HepG2 (cell line): ENCODE measurements around the gene INPP5E. TPM values are rescaled to one million over a fixed set of nuclear protein-coding genes. Genes with fewer than 3 reads are reported as not detected.

Source experiments
- GTF3A ChIP-seq: sonication (generic); formaldehyde crosslinking; conservative IDR thresholded peaks from 2 replicates; pipeline ENCODE4 v1.4.0; 2020; ENCODE audit warnings: mild to moderate bottlenecking, missing genetic modification reagents
- HNF4A ChIP-seq: sonication (generic); formaldehyde crosslinking; IDR thresholded peaks from 2 replicates; pipeline ENCODE4 v1.4.0; 2020; ENCODE audit warnings: missing genetic modification reagents
- HOXD1 ChIP-seq: sonication (generic); formaldehyde crosslinking; IDR thresholded peaks from 2 replicates; pipeline ENCODE4 v1.5.0; 2020; ENCODE audit warnings: missing genetic modification reagents
- KLF16 ChIP-seq, 2 experiments: sonication (generic) in 1 of 2; formaldehyde crosslinking in 1 of 2; IDR thresholded peaks; 2 replicates each; pipeline versions ENCODE4 v1.6.1 to v1.8.0; 2016 to 2023; ENCODE audit warnings: missing genetic modification reagents in 2 of 2, missing compliant biosample characterization in 1 of 2
- RAD51 ChIP-seq: fragments of 450-650 bp; IDR thresholded peaks from 2 replicates; pipeline ENCODE4 v1.6.1; 2016; ENCODE audit warnings: borderline replicate concordance
- RBM22 ChIP-seq: fragments of 200-400 bp; formaldehyde crosslinking; optimal IDR thresholded peaks from 2 replicates; pipeline ENCODE3; 2017; ENCODE audit warnings: mild to moderate bottlenecking, low read length, moderate library complexity
- RCOR2 ChIP-seq: IDR thresholded peaks from 2 replicates; pipeline ENCODE4 v1.6.1; 2016; ENCODE audit warnings: missing biosample characterization, missing genetic modification reagents
- SATB2 ChIP-seq: sonication (generic); formaldehyde crosslinking; IDR thresholded peaks from 2 replicates; pipeline ENCODE4 v1.5.0; 2020; ENCODE audit warnings: missing genetic modification reagents
- XBP1 ChIP-seq: sonication (generic); formaldehyde crosslinking; IDR thresholded peaks from 2 replicates; pipeline ENCODE4 v1.5.0; 2020; ENCODE audit warnings: missing genetic modification reagents
- ZBTB7A ChIP-seq: sonication (generic); formaldehyde crosslinking; IDR thresholded peaks from 2 replicates; pipeline ENCODE4 v1.8.0; 2022; ENCODE audit warnings: mild to moderate bottlenecking, missing genetic modification reagents
- ZC3H4 ChIP-seq: sonication (generic); formaldehyde crosslinking; IDR thresholded peaks from 2 replicates; pipeline ENCODE4 v1.4.0; 2020; ENCODE audit warnings: missing genetic modification reagents, borderline replicate concordance
- ZIK1 ChIP-seq: sonication (generic); formaldehyde crosslinking; IDR thresholded peaks from 2 replicates; pipeline ENCODE4 v1.5.0; 2020; ENCODE audit warnings: mild to moderate bottlenecking, low read depth, missing genetic modification reagents, borderline replicate concordance
- ZMYM4 ChIP-seq: sonication (generic); formaldehyde crosslinking; IDR thresholded peaks from 2 replicates; pipeline ENCODE4 v1.8.1; 2023; ENCODE audit warnings: mild to moderate bottlenecking, missing genetic modification reagents
- ZNF451 ChIP-seq: sonication (generic); formaldehyde crosslinking; IDR thresholded peaks from 2 replicates; pipeline ENCODE4 v1.5.0; 2020; ENCODE audit warnings: mild to moderate bottlenecking, missing genetic modification reagents
- ZSCAN30 ChIP-seq: sonication (generic); formaldehyde crosslinking; IDR thresholded peaks from 2 replicates; pipeline ENCODE4 v1.5.0; 2020; ENCODE audit warnings: mild to moderate bottlenecking, missing genetic modification reagents
- polyA plus RNA-seq, 8 experiments: library from polyadenylated mRNA; depleted of rRNA in 3 of 8; stranded (reverse) in 7 of 8; unstranded in 1 of 8; fragments of >200 nt; fragmentation: Illumina TruSeq in 4 of 8; extraction: Trizol in 4 of 8; gene quantifications; 2 replicates each; pipeline versions ENCODE4 v1.2.1 to v1.2.3, GENCODE V29; 2011 to 2016; ENCODE audit warnings: low read depth in 4 of 8, missing spikeins in 1 of 8, mixed read lengths in 1 of 8; ENCODE audit not compliant: insufficient read depth in 1 of 8
- total RNA-seq, 5 experiments: library from RNA; depleted of rRNA; stranded (reverse); fragments of >200 nt; fragmentation: Illumina TruSeq; extraction: Trizol; gene quantifications; 2 replicates each; pipeline ENCODE4 v1.2.3, GENCODE V29; 2016; ENCODE audit warnings: low read depth in 1 of 5
- TF ChIP-seq, protein P1 (sequence below): sonication (generic); formaldehyde crosslinking; IDR thresholded peaks from 2 replicates; pipeline ENCODE4 v1.5.0; 2020; ENCODE audit warnings: mild to moderate bottlenecking, low read depth, missing genetic modification reagents, borderline replicate concordance
- TF ChIP-seq, protein P2 (sequence below): sonication (generic); formaldehyde crosslinking; IDR thresholded peaks from 2 replicates; pipeline ENCODE4 v1.5.1; 2020; ENCODE audit warnings: mild to moderate bottlenecking, moderate library complexity, missing genetic modification reagents
- TF ChIP-seq, protein P3 (sequence below): sonication (generic); formaldehyde crosslinking; IDR thresholded peaks from 2 replicates; pipeline ENCODE4 v1.4.0; 2020; ENCODE audit warnings: missing genetic modification reagents
- TF ChIP-seq, protein P4 (sequence below): sonication (generic); formaldehyde crosslinking; IDR thresholded peaks from 2 replicates; pipeline ENCODE4 v1.4.0; 2020; ENCODE audit warnings: missing genetic modification reagents, borderline replicate concordance
- TF ChIP-seq, protein P5 (sequence below): sonication (generic); formaldehyde crosslinking; IDR thresholded peaks from 2 replicates; pipeline ENCODE4 v1.8.1; 2023; ENCODE audit warnings: mild to moderate bottlenecking, missing genetic modification reagents, borderline replicate concordance

Gene INPP5E
- total and polyA plus RNA-seq, 2 of the 13 experiments (the other 11 are each of a cell fraction or from before 2014, with no cell fraction given) = 5.5 TPM

DNA sequence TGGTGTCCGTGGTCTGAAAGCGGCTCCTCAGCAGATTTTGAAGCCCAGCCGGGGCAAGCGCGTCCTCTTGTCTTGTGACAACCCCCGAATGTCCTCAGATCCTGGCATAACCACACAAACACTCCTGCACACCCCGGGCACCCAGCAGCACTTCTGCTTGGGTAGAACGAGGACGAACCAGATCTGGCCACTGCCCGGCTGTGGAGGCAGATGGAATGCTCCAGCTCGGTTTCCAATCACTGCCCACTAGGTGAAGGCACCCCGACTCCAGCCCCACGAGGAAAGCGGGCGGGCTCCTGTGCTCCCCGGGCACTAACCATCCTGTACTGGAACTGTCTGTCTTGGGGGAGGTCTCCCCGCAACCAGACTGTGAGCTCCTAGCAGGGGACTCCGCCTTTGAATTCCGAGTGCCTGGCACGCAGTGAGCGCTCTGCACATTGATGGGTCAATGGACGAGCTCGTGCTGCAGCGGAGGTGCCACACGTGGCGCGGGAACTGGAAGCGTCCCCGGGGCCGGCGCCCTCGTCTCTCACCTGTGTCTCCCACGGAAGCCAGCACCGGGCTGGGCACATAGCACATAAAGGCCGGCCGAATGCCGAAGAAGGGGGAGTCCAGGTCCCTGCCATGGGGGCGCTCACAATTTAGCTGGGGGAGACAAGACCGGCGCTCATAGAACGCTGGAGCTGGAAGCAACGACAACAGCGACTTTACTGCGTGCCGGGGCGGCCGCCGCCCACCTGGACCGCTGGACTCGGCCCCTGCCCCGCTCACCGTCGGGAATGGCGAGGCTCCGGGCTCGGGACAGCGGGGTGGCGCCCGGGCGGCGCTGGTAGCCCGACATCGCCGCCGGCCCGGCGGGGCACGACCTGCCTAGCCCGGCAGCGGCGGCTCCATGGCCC, 29.8 kb downstream of the INPP5E start (continued):
- TF ChIP-seq, protein P1, sequence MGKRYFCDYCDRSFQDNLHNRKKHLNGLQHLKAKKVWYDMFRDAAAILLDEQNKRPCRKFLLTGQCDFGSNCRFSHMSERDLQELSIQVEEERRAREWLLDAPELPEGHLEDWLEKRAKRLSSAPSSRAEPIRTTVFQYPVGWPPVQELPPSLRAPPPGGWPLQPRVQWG (CRISPR knock-in tag) = no peak
- TF ChIP-seq GTF3A (CRISPR knock-in tag) (0 out of 2 replicates have a peak, but pooled peaks have one; percentile 69), ZSCAN30 (CRISPR knock-in tag) (no peak), SATB2 (CRISPR knock-in tag) (peak; percentile 85; the same call in 1 of the 2 replicates), KLF16 (CRISPR knock-in tag; IDR thresholded peaks at IDR 0.05) (no peak), HOXD1 (CRISPR knock-in tag) (0 out of 2 replicates have a peak, but pooled peaks have one; percentile 32), ZIK1 (CRISPR knock-in tag) (no peak), ZMYM4 (no peak), XBP1 (no peak), RBM22 (no peak), HNF4A (0 out of 2 replicates have a peak, but pooled peaks have one; percentile 6), ZBTB7A (CRISPR knock-in tag) (no peak), ZNF451 (CRISPR knock-in tag) (no peak), RCOR2 (CRISPR knock-in tag) (no peak), RAD51 (no peak), ZC3H4 (CRISPR knock-in tag) (no peak)
- TF ChIP-seq, protein P2, sequence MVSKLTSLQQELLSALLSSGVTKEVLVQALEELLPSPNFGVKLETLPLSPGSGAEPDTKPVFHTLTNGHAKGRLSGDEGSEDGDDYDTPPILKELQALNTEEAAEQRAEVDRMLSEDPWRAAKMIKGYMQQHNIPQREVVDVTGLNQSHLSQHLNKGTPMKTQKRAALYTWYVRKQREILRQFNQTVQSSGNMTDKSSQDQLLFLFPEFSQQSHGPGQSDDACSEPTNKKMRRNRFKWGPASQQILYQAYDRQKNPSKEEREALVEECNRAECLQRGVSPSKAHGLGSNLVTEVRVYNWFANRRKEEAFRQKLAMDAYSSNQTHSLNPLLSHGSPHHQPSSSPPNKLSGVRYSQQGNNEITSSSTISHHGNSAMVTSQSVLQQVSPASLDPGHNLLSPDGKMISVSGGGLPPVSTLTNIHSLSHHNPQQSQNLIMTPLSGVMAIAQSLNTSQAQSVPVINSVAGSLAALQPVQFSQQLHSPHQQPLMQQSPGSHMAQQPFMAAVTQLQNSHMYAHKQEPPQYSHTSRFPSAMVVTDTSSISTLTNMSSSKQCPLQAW (CRISPR knock-in tag) = peak; percentile 28; the same call in 1 of the 2 replicates
- TF ChIP-seq, protein P3, sequence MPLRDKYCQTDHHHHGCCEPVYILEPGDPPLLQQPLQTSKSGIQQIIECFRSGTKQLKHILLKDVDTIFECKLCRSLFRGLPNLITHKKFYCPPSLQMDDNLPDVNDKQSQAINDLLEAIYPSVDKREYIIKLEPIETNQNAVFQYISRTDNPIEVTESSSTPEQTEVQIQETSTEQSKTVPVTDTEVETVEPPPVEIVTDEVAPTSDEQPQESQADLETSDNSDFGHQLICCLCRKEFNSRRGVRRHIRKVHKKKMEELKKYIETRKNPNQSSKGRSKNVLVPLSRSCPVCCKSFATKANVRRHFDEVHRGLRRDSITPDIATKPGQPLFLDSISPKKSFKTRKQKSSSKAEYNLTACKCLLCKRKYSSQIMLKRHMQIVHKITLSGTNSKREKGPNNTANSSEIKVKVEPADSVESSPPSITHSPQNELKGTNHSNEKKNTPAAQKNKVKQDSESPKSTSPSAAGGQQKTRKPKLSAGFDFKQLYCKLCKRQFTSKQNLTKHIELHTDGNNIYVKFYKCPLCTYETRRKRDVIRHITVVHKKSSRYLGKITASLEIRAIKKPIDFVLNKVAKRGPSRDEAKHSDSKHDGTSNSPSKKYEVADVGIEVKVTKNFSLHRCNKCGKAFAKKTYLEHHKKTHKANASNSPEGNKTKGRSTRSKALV (CRISPR knock-in tag) = peak; percentile 80
- TF ChIP-seq, protein P4, sequence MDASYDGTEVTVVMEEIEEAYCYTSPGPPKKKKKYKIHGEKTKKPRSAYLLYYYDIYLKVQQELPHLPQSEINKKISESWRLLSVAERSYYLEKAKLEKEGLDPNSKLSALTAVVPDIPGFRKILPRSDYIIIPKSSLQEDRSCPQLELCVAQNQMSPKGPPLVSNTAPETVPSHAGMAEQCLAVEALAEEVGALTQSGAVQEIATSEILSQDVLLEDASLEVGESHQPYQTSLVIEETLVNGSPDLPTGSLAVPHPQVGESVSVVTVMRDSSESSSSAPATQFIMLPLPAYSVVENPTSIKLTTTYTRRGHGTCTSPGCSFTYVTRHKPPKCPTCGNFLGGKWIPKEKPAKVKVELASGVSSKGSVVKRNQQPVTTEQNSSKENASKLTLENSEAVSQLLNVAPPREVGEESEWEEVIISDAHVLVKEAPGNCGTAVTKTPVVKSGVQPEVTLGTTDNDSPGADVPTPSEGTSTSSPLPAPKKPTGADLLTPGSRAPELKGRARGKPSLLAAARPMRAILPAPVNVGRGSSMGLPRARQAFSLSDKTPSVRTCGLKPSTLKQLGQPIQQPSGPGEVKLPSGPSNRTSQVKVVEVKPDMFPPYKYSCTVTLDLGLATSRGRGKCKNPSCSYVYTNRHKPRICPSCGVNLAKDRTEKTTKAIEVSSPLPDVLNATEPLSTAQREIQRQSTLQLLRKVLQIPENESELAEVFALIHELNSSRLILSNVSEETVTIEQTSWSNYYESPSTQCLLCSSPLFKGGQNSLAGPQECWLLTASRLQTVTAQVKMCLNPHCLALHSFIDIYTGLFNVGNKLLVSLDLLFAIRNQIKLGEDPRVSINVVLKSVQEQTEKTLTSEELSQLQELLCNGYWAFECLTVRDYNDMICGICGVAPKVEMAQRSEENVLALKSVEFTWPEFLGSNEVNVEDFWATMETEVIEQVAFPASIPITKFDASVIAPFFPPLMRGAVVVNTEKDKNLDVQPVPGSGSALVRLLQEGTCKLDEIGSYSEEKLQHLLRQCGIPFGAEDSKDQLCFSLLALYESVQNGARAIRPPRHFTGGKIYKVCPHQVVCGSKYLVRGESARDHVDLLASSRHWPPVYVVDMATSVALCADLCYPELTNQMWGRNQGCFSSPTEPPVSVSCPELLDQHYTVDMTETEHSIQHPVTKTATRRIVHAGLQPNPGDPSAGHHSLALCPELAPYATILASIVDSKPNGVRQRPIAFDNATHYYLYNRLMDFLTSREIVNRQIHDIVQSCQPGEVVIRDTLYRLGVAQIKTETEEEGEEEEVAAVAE (CRISPR knock-in tag) = no peak
- TF ChIP-seq, protein P5, sequence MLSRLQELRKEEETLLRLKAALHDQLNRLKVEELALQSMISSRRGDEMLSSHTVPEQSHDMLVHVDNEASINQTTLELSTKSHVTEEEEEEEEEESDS (CRISPR knock-in tag) = no peak
